GM20431 (cell line): ENCODE measurements around the gene MGMT.

Source experiments
- in situ Hi-C: fragments of 300-500 bp; cut with MseI, MboI; formaldehyde crosslinking; loops from one replicate; pipeline ENCODE4 v1.15.0; 2020; ENCODE audit warnings: low sequenced_read_pairs; ENCODE audit not compliant: unreplicated experiment

MGMT gene

DNA sequence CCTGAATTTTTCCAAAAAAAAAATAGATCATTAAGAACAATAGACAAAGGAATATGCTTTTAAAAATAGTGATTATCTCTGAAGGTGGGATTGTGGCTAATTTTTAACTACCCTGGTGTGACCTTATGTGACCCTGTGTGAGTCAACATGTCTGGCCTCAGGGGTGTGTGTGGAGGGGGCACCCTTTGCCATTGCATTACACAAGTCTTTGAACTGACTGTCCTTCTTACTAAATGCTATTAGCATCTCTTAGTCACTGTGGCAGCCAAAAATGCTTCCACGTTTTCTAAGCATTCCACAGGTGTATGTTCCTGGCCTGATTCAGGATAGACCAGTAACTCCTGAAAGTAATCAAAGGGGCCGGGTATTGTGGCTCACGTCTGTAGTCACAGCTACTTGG is 175.4 kb downstream of the MGMT start:
- in situ Hi-C loops: no loop called here

- in situ Hi-C loops: no loop called here
These were observed 176.2 kb downstream of the MGMT start for GRCh38 chr10:129643266-129643665.

DNA sequence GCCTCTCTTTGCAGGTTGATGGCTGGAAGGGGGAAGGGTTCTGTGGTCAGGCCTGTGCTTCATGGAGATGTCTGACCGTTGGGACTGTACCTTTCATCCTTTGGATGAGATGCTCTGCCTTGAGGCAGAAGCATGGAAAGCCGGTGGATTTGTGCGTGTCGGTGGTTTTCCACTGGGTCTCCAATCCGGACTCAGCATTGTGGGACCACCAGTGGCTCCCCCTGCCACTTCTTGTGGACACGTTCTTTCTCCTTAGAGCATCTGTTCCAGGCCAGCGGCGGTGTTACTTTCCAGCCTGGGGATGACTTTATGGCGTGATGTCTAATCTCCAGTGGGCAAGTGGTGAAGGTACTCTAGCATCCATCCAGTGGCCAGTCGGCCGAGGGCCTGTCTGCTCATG is 178.4 kb downstream of the MGMT start:
- in situ Hi-C loops: no loop called here

DNA sequence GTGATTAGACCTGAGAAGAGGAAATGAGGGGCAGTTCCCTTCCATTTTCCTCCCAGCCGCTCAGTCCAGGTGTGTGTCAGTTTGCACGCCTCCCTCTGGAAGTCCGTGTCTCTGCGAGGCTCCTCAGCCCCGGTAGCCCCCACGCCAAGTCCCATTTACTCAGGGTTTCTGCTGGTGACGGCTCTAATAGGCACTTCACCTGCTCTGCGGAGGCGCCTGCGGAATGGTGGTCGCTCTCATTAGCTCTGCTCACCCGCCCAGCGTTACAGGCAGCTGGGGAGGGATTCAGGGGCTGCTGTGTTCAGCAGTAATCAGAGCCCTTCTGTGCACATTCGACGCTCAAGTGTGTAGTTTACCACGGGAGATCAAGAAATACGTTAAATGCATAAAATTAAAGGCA is 179.9 kb downstream of the MGMT start:
- in situ Hi-C loops: no loop called here

- in situ Hi-C loops: no loop called here
These were observed 180.5 kb downstream of the MGMT start for GRCh38 chr10:129647590-129647989.

DNA sequence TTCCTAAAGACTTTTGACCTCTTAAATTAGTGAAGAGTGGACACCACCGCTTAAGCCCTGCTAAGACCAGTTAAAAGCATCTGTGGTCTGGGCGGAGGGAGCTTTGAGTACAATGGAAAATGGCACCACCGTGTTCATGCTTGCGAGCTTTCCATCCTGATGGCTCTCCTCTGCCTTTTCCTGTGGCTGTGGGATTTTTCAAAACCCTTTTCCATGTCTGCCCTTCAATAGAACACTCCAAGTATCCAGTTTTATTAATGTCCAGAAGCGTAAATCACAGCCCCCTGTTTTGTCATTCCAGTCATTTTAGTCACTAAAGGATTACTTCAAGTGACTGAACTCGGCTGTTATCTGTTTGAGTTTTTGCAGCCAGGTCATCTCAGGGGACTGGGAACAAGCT is 181.8 kb downstream of the MGMT start:
- in situ Hi-C loops: no loop called here

GRCh38 chr10:129652021-129652420 is 185.0 kb downstream of the MGMT start:
- in situ Hi-C loops: no loop called here

DNA sequence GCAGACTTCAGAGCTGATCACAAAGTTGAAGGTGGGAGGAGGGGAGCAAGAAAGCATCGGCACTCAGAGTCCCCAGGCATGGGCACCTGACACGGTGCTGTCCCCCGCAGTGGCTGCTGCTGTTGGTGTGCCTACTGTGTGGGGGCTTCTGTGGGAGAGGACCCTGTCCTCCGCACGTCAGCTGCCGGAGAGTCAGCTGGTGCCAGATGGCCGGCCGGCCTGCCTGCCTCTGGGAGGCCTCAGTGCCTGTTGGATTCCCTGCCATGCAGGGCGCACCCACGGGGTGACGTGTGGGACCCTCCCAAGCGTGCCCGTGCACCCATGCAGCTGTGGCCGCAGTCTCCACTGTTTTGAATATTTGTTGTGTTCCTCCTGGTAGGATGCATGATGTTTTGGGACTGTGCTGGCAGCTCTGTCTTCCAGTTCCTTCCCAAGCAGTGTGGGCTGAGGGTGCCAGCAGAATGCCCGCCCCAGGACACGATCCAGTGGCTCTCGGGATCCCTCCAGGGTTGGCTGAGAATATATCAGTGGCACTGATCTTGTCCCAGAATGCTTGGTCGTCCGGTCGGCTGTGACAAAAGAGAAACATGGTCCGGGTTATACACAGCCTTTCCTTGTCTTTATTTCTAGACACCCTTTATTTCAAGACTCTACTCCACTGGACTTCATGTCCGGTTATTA is 185.6 kb downstream of the MGMT start:
- in situ Hi-C loops: no loop called here

DNA sequence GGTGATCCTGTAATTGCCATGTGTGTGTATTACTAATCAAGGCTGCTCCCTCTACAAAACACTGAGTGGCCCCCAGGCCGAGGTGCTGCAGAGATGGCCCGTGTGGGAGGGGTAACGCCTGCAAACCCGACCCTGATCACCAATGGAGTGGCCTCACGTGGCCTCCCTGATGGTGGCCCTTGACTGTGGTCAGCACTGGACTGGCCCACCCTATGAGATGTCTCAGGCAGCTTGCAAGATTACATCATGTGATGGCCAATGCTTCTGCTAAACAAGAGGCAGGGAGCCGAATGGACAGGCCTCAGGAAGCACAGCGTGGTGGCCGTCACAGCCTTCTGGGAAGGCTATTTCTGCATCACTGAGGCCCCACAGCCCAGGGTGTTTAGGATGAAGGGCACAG is 186.4 kb downstream of the MGMT start:
- in situ Hi-C loops: no loop called here

DNA sequence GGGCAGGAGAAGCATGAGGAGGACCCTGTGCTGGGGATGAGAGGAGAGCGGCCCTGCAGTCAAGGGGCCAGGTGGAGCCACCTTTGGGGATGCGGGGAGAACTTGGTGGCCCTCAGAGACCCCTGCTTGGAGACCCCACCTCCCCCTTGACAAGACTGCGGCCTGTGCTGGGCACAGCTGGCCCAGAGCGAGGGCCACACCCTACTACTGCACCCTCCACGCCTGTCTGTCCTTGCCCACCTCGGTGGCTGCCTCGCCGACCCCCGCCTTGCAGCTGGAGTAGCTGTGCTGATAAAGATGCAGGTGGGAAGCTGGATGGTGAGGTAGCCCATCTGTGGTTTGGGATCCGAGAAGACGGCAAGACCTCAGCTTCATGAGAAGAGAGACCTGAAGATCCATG is 186.8 kb downstream of the MGMT start:
- in situ Hi-C loops: no loop called here

- in situ Hi-C loops: no loop called here
These were observed 187.4 kb downstream of the MGMT start for GRCh38 chr10:129654461-129654860.

DNA sequence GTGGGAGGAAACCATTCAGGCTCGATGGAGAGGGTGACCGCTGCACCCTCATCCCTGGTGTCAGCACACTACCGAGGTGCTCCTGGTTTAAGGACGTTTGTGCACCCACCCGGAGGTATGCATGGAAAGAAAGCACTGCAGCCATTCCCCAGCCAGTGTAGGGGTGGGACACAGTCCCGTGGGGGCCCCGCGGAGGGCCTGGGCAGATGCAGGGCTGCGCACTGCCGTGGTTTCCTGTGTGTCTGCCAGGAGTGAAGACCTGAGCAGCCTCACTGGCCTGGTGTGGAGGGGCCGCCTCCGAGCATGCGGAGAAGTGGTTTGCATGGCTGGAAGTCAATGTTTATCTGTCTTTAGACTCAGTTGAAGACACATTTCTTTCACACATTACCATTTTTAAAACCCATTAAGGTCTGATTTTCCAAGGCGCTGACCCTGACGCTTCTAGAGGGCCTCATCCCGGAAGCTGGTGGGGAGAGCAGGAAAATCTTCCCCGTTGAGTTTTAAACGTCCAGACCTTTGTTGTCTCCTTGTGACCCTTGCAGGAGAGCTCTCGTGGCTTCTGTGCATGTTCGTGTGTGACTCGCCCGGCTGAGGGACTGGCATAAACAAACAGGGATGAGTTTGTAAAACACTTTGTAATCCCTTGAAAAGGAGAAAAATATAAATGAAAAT is 188.1 kb downstream of the MGMT start:
- in situ Hi-C loops: no loop called here

DNA sequence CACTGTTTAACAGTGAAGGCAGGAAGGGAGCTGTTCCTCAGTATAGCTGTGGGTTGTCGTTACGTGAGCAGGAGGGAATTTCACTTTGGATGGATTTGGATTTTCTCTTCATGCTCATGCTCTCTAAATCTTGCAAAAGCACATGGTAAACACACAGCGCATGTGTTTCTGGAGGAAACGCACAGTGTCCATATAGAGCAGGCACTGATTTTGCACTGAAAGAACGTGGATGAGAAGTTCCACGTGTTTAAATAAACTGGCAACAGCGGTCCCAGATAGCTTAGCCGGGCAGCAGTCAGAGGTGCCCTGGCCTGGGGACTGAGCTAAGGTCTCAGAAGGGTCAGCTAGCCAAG is 188.6 kb downstream of the MGMT start:
- in situ Hi-C loops: no loop called here

GRCh38 chr10:129656642-129657041 is 189.6 kb downstream of the MGMT start:
- in situ Hi-C loops: no loop called here

DNA sequence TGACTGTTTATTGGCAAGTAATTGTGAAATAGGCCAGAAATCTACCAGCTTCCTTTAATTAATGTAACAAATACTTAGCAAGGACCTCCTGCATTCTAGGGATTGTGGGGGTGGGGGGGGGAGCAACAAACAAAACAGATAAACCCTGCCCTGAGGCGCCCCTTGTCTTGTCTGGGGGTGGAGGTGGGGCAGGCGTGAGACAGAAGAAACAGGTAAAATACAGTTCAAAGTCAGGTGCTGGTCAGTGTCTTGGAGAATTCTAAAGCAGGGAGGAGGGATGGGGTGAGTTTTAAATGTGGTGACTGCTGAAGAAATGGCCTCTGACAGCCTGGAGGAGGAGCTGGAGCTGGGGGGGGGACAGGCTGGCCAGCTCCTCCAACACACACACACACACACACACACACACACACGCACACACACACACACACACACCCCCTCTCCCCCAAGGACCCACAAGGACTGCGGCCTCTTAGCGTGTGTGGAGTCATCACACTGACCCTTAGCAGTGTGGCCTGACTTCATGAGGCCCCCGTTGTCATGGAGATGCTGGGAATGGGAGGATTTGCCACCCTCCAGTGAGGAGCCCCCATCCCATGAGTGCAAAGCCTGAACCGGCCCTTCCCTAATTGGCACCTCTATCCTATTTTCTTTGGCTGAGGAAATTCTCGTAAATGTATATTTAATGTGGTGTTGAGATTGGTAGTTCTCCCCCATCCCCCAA is 190.4 kb downstream of the MGMT start:
- in situ Hi-C loops: no loop called here

DNA sequence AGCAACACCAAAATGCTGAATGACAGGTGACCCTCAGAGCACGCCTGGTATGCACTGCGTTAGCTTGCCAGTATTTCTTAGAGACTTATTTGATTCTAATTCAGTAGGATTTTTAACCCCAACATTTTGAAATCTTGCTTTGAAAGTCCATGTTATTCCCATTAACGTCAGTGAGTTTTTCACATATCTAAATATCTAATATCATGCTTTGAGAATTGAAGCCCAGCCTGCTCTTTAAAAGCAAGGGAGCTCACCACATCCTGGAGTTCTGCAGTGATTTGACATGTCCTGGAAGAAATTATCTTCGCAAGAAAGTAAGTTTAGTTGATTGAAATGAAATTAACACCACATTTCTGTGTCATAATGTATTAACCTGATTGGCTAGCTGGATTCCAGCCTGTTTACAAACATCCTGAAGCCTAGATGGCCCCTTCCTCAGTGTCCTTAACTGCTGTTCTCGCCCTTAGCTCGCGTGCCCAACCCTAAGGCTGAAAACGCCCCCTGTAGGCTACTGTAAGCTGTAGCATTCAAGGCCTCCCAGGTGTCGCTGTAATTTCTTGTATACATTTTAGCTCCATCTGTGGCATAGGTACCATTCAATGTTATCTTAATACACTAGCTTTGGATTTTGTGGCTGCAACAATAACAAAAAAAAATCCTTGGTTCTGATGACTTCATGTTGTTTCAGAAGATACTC is 191.5 kb downstream of the MGMT start:
- in situ Hi-C loops: no loop called here

DNA sequence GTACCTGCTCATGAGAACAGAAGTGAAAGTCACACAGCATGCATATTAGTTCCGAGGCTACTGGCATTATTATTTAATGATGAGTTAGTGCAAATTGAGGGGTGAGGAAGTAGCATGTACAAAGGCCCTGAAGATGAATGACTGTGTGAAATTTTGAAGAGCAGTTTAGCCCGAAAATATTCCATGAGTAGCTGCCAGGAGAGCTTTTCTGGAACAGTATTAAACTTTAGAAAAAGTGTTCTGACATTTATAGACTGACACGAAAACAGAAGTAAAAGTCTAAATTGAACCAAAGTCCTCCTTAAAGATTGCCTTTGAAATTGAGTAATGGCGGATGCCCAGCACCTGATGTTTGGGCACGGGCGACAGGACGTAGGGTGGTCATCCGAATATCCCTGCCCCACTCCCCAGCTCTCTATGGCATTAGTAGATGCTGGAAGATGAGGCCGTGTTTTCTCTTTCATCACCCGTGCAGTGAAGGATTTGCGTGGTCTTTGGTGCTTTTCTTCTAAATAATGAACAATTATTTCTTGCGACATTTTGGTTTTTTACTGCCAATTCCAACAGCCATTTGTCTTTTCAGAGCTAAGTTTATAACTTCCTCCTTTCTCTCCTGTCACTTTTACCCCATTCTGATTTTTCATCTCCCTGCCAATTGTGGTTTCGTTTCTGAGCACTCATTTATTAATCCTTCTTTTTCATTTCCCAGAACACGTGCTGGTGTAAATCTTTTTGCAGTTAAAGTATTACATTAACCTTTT is 192.6 kb downstream of the MGMT start:
- in situ Hi-C loops: no loop called here

- in situ Hi-C loops: no loop called here
These were observed 193.5 kb downstream of the MGMT start for GRCh38 chr10:129660569-129660968.

GRCh38 chr10:129662426-129662825 is 195.4 kb downstream of the MGMT start:
- in situ Hi-C loops: no loop called here

DNA sequence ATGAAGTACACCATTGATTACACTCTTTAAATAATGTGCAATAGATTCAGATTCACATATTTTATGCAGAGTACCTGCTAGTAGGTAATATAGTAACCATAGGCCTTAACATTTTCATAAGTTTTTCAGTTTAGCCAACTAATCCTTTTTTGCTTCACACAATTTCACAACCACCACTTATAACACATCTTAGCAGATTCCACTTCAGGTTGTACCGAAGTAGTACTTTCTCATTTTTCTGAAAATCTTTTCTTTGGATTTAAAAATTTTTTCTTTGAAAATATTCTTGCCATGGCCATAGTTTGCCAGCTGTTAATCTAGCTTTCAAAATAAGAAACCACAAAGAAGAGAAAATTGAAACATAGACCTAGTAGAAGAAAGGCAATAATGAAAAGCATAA is 203.1 kb downstream of the MGMT start:
- in situ Hi-C loops: no loop called here
